ENCODE measurements around the gene CENPO.
A peak's percentile ranks its signal among the peaks of the same experiment; 100 is the strongest.

CENPO gene

DNA sequence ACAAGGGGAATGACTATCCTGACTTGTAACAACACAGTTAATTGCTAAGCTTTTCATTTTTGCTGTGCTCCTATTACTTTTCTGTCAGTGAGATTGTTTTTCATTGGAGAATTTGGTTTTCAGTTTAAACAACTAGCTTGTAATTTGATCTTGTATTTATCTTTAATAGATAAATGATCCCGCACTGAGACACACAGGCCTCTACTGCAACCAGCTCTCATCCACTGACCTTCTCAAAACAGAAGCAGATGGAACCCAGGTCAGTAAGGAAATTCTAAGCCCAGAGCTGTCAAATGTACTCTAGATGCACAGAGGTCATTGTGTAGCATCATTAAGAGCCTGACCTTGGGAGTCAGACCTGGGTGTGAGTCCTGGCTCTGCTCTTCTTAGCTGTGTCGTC is 30.7 kb upstream of the CENPO start:
- Histone ChIP-seq H3K4me1 (ENCODE audit: low read length) (peaks cover 5% of the 10 kb centered on the region), H3K4me2 (ENCODE audit: low read depth, low read length) (no peak overlapping the region), H3K9me2 (replicated peaks; ENCODE audit: insufficient read depth, low read length) (no peaks in the 10 kb centered on the region), H3K79me2 (ENCODE audit: low read length) (no peaks in the 10 kb centered on the region), H3K9me3 (replicated peaks; ENCODE audit: insufficient read depth, low read length) (no peaks in the 10 kb centered on the region), H3F3A (ENCODE audit: insufficient read depth, low read length) (no peaks in the 10 kb centered on the region), H3K9ac (ENCODE audit: low read length) (no peak overlapping the region), H3K36me3 (replicated peaks; ENCODE audit: insufficient read depth, low read length) (no peaks in the 10 kb centered on the region), H3K27ac (ENCODE audit: low read length) (no peak overlapping the region), H3K4me3 (ENCODE audit: low read length) (no peak overlapping the region), H3K27me3 (replicated peaks; ENCODE audit: insufficient read depth, low read length) (no peaks in the 10 kb centered on the region), H2AFZ (ENCODE audit: low read length) (no peak overlapping the region), H4K20me1 (ENCODE audit: insufficient read depth, low read length) (no peaks in the 10 kb centered on the region)
- no peak for DNase-seq
- TF ChIP-seq EZH2phosphoT487 (IDR thresholded peaks at IDR 0.05; ENCODE audit: low read length) (no peak), EZH2 (optimal IDR thresholded peaks at IDR 0.05; ENCODE audit: low read depth, low read length) (no peak)
- TF ChIP-seq, protein P1, sequence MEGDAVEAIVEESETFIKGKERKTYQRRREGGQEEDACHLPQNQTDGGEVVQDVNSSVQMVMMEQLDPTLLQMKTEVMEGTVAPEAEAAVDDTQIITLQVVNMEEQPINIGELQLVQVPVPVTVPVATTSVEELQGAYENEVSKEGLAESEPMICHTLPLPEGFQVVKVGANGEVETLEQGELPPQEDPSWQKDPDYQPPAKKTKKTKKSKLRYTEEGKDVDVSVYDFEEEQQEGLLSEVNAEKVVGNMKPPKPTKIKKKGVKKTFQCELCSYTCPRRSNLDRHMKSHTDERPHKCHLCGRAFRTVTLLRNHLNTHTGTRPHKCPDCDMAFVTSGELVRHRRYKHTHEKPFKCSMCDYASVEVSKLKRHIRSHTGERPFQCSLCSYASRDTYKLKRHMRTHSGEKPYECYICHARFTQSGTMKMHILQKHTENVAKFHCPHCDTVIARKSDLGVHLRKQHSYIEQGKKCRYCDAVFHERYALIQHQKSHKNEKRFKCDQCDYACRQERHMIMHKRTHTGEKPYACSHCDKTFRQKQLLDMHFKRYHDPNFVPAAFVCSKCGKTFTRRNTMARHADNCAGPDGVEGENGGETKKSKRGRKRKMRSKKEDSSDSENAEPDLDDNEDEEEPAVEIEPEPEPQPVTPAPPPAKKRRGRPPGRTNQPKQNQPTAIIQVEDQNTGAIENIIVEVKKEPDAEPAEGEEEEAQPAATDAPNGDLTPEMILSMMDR (IDR thresholded peaks at IDR 0.05; ENCODE audit: low read length) = no peak

DNA sequence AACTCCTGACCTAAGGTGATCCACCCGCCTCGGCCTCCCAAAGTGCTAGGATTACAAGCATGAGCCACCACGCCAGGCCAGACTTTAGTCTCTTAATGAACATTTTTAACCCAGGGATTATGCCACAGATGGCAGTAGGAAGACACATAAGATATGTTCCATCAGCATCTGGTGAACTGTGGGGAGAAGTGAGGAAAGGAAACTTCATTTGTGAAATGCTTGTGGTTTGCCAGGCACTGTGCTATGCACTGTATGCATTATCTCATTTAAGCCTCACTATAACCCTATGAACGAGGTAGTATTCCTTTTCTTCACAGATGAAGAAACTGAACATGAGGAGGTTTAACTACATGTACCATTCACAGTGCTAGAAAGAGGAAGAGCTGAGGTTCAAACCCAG is 29.4 kb upstream of the CENPO start:
- Histone ChIP-seq H3K36me3 (replicated peaks; ENCODE audit: insufficient read depth, low read length) (no peaks in the 10 kb centered on the region), H3K79me2 (ENCODE audit: low read length) (no peaks in the 10 kb centered on the region), H3F3A (ENCODE audit: insufficient read depth, low read length) (no peaks in the 10 kb centered on the region), H3K4me3 (ENCODE audit: low read length) (no peak overlapping the region), H4K20me1 (ENCODE audit: insufficient read depth, low read length) (no peaks in the 10 kb centered on the region), H3K9me3 (replicated peaks; ENCODE audit: insufficient read depth, low read length) (no peaks in the 10 kb centered on the region), H3K9me2 (replicated peaks; ENCODE audit: insufficient read depth, low read length) (no peaks in the 10 kb centered on the region), H2AFZ (ENCODE audit: low read length) (no peak overlapping the region), H3K4me2 (ENCODE audit: low read depth, low read length) (no peak overlapping the region), H3K9ac (ENCODE audit: low read length) (no peak overlapping the region), H3K4me1 (ENCODE audit: low read length) (peaks cover 5% of the 10 kb centered on the region), H3K27me3 (replicated peaks; ENCODE audit: insufficient read depth, low read length) (no peaks in the 10 kb centered on the region), H3K27ac (ENCODE audit: low read length) (no peak overlapping the region)
- DNase-seq = peak; percentile 11
- TF ChIP-seq EZH2 (optimal IDR thresholded peaks at IDR 0.05; ENCODE audit: low read depth, low read length) = no peak
- no peak for TF ChIP-seq EZH2phosphoT487 (IDR thresholded peaks at IDR 0.05; ENCODE audit: low read length)
- TF ChIP-seq, protein P1 (IDR thresholded peaks at IDR 0.05; ENCODE audit: low read length) = no peak

DNA sequence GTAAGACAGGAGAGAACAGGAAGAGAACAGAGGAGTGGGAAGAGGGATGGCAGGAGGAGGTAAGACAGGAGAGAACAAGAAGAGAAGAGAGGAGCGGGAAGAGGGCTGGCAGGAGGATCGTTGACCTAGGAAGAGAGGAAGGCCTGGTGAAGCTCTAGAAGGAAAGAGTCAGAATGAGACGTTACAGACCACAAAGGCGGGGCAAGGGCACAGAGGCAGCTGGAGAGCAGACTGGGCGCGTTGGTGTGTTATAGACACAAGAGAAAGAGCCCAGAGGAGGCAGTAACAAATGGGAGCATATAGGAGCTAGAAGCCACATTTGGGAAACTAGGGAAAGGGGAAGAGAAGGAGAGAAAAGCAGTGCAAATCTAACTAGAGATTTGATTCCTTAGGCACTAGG is 26.6 kb upstream of the CENPO start:
- no peaks in the 10 kb centered on the region for H3K27me3 ChIP-seq (replicated peaks; ENCODE audit: insufficient read depth, low read length)
- no peaks in the 10 kb centered on the region for H3K9me2 ChIP-seq (replicated peaks; ENCODE audit: insufficient read depth, low read length)
- H3K79me2 ChIP-seq (ENCODE audit: low read length) = no peaks in the 10 kb centered on the region
- H3K9me3 ChIP-seq (replicated peaks; ENCODE audit: insufficient read depth, low read length) = no peaks in the 10 kb centered on the region
- peaks cover 5% of the 10 kb centered on the region for H3K4me1 ChIP-seq (ENCODE audit: low read length)
- H2AFZ ChIP-seq (ENCODE audit: low read length) = no peak overlapping the region
- H4K20me1 ChIP-seq (ENCODE audit: insufficient read depth, low read length) = no peaks in the 10 kb centered on the region
- H3K27ac ChIP-seq (ENCODE audit: low read length) = no peak overlapping the region
- no peak overlapping the region for H3K9ac ChIP-seq (ENCODE audit: low read length)
- H3K4me3 ChIP-seq (ENCODE audit: low read length) = no peak overlapping the region
- H3K36me3 ChIP-seq (replicated peaks; ENCODE audit: insufficient read depth, low read length) = no peaks in the 10 kb centered on the region
- no peak for DNase-seq
- H3K4me2 ChIP-seq (ENCODE audit: low read depth, low read length) = no peak overlapping the region
- no peaks in the 10 kb centered on the region for H3F3A ChIP-seq (ENCODE audit: insufficient read depth, low read length)
- TF ChIP-seq EZH2 (optimal IDR thresholded peaks at IDR 0.05; ENCODE audit: low read depth, low read length) (no peak), EZH2phosphoT487 (IDR thresholded peaks at IDR 0.05; ENCODE audit: low read length) (no peak)
- TF ChIP-seq, protein P1 (IDR thresholded peaks at IDR 0.05; ENCODE audit: low read length) = no peak
